A549 treated with dexamethasone at 1 μM for 4 hours (cell line): ENCODE measurements around the gene ARID5B. TPM values are rescaled to one million over a fixed set of nuclear protein-coding genes. Genes with fewer than 3 reads are reported as not detected.

ENCODE experiments used
- total RNA-seq: library from RNA; stranded (reverse); fragments of 200-300 nt; extraction: Qiagen RNA extraction; gene quantifications from 5 replicates; pipeline ENCODE4 v1.2.3, GENCODE V29; 2022

Gene ARID5B
- 1.9 to 2.6 TPM (median 2.3 TPM) in 5 replicates for total RNA-seq

DNA sequence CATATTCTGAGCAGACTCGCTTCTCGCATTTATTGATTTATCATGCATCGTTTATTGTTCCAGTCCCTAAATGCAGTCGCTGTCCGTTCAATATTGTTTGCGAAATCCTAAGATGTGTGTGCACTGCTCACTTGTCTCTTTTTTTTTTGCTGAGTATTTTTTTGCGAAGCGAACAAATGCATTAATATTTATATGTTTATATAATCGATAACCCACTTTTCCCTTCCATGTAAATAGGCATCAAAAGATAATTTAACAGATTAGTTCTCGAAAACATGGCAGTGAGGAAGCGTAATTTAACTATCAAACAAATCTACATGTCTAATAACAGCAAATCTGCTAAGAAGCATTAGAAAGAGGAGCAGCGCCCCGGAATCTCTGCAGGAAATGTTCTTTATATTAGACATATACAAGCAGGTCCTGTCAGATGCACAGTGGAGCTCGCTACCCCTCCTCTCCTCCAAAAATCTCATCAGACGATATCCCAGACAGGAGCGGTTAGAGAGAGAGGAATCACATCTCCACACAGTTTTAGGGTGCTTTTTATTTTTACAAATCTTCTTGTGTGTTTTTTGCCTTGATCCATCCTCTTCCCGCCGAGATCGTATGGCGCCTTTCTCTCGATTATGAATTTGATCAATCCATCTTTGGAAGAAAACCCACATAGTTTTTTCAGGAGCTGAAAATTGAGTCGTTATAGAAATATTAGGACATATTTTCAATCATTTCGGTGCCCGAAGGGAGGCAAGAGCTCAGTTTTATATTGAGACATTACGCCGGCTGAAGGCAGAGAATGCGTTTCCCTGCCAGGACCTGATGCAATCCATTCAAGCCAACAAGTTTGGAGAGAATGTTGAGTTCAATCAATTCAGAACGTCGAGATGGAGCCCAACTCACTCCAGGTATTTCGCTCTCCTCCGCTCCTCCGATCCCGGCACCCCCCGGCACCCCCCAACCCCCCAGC is at the start of gene ARID5B:
Gene ARID5B, plus strand, starts transcription at position 871 of the 964 bp plus-strand sequence. Its CDS starts 11 bp downstream, at position 882.

Other genes with a start within 250 kb of the ARID5B start
- 0.12 to 0.34 TPM (median 0.25 TPM) in 5 replicates for gene CABCOCO1, start 238.8 kb upstream of the ARID5B start, total RNA-seq